Measurements from ENCODE around the gene PIK3C2G.
A peak's percentile ranks its signal among the peaks of the same experiment; 100 is the strongest.
"Not testable (repeated sequence)": the region's sequence is repeated elsewhere in the genome, so short reads cannot be mapped to it uniquely, and the experiment has no call there.

Gene PIK3C2G

GRCh38 chr12:18261273-18261672, at the start of gene PIK3C2G:
TSS of gene PIK3C2G (plus strand) at chr12:18261518. CDS start at chr12:18282082, 20,564 bp downstream.
- peak; percentile 83 for DNase-seq

- no peak for DNase-seq
Observed at GRCh38 chr12:18217966-18218365, 43.4 kb upstream of the PIK3C2G start.

- no peak for DNase-seq
Observed at GRCh38 chr12:18221726-18222125, 39.6 kb upstream of the PIK3C2G start.

GRCh38 chr12:18222699-18223098, 38.6 kb upstream of the PIK3C2G start:
- DNase-seq, result no peak

- peak; percentile 66 for DNase-seq
Observed at GRCh38 chr12:18224745-18225144, 36.6 kb upstream of the PIK3C2G start.

- no peak for DNase-seq
Observed at GRCh38 chr12:18239526-18239925, 21.8 kb upstream of the PIK3C2G start.

- no peak for DNase-seq
Observed at GRCh38 chr12:18242380-18243089, 18.8 kb upstream of the PIK3C2G start.

GRCh38 chr12:18243238-18243637, 18.1 kb upstream of the PIK3C2G start:
- DNase-seq, result no peak

- DNase-seq, result no peak
Observed at GRCh38 chr12:18246066-18246465, 15.3 kb upstream of the PIK3C2G start.

- DNase-seq, result peak; percentile 88
Observed at GRCh38 chr12:18250313-18250916, 10.9 kb upstream of the PIK3C2G start.

GRCh38 chr12:18254081-18254480, 7.2 kb upstream of the PIK3C2G start:
- no peak for DNase-seq

GRCh38 chr12:18255004-18255403, 6.3 kb upstream of the PIK3C2G start:
- not testable (repeated sequence) for DNase-seq

GRCh38 chr12:18257251-18257650, 4.1 kb upstream of the PIK3C2G start:
- DNase-seq, result no peak

GRCh38 chr12:18258929-18259328, 2.4 kb upstream of the PIK3C2G start:
- no peak for DNase-seq

- no peak for DNase-seq
Observed at GRCh38 chr12:18259906-18260682, 1.2 kb upstream of the PIK3C2G start.

GRCh38 chr12:18261906-18262305, 588 bp downstream of the PIK3C2G start:
- no peak for DNase-seq

- DNase-seq, result no peak
Observed at GRCh38 chr12:18262514-18262913, 1.2 kb downstream of the PIK3C2G start.

- no peak for DNase-seq
Observed at GRCh38 chr12:18264581-18265075, 3.3 kb downstream of the PIK3C2G start.

GRCh38 chr12:18267427-18268099, 6.2 kb downstream of the PIK3C2G start:
- no peak for DNase-seq

GRCh38 chr12:18270958-18271460, 9.7 kb downstream of the PIK3C2G start:
- DNase-seq, result no peak

GRCh38 chr12:18275981-18276380, 14.7 kb downstream of the PIK3C2G start:
- no peak for DNase-seq

GRCh38 chr12:18277196-18277595, 15.9 kb downstream of the PIK3C2G start:
- DNase-seq, result no peak

GRCh38 chr12:18280728-18281127, 19.4 kb downstream of the PIK3C2G start:
- no peak for DNase-seq

Data from NCI-H510A treated with DMSO at 0.1 percent for 48 hours (cell line).